HG03432 (cell line): ENCODE results near the gene ZNF70.

Source experiments
- ATAC-seq: cut with Tn5 transposase; IDR thresholded peaks from one replicate; pipeline ENCODE4 v1.9.1; 2021; ENCODE audit warnings: mild to moderate bottlenecking, moderate library complexity; ENCODE audit not compliant: unreplicated experiment

ZNF70 gene

DNA sequence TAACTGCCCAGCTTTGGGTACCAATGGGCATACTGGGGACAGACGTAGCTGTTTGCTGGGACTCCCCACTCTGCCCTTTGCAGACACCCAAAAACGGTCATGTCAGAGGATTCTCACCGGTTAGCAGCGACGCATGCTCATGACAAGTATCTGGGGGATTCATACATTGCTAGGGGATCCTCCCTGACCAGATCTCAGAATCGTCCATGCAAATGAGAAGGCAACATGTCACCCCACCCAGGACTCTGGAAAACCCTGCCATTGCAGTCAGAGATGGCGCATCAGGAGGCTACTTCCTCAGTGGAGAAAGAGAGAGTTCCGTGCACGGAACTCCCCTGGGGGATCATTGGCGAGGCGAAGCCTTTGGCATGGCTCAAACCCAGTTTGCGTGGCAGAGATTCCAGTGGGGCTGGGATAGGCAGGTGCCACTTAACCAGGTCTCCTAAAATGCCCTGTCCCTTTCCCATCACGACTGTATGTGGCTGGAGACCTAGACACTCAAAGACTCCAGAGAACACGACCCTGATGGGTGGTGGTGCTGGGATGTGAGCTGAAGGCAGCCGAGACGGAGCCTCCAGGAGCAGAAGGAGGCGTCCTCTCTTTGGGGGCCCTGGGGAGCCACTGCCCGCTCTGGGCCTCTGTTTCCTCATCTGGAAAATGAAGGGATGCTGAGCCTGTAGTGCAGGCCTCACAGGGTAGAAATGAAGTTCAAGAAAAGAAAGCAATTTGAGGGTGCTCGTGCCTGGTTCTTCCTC is 55.2 kb downstream of the ZNF70 start:
- ATAC-seq = no peak

DNA sequence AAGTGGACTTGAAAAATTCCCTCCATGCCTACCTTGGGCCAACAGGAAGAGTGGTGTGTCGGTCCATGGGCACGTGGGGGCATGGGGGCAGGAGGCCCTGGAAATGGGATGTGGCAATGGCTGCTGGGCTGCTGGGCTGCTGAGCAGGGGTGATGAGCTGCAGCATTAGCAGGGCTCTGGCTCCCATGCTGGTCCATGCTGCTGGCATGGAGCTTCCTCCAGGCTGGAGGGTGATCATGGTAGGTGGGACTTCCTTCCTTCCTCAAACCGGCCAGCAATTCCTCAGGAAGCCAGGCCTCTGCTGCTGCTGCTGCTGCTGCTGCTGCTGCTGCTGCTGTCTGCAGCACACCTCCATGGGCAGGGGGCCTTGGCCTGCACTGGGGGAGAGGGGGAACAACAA is 55.8 kb downstream of the ZNF70 start:
- ATAC-seq = no peak

- no peak for ATAC-seq
These were observed 56.8 kb downstream of the ZNF70 start for GRCh38 chr22:23693979-23694680.

- no peak for ATAC-seq
These were observed 58.2 kb downstream of the ZNF70 start for GRCh38 chr22:23692598-23693291.

GRCh38 chr22:23691748-23692423 is 59.0 kb downstream of the ZNF70 start:
- no peak for ATAC-seq

DNA sequence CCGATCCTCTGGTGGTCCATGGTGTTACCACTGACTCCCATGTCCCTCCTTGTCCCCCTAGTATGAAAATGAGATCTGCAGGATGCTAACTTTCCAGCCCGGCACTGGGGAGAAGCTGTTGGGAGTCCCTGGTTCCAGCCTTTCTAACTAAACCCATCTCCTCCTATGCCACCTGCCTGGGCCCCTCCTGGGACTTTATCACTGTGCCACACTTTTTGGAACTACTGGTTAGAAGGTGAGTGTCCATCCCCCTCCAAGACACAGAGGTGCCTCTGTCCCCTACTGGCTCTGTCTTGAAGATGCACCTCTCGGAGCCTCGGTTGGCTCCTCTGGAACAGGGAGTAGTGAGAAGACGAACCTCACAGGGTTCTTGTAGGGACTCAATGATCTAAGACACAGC is 60.2 kb downstream of the ZNF70 start, which contains the start of gene RGL4:
TSS of gene RGL4 (plus strand) at position 301 of the 400 bp plus-strand sequence. CDS start 1,018 bp downstream, outside the sequence.
- no peak for ATAC-seq

- ATAC-seq = no peak
These were observed 61.5 kb downstream of the ZNF70 start for GRCh38 chr22:23689414-23689813.
